Ascending aorta (tissue), 2 donors: ENCODE data around the gene FKBP2. TPM values are rescaled to one million over a fixed set of nuclear protein-coding genes. Genes with fewer than 3 reads are reported as not detected.

ENCODE experiments used
- DNase-seq, 2 donors: peaks; one replicate each; pipeline ENCODE4 v3.0.0-alpha.2; 2019; ENCODE audit warnings: low spot score in 2 of 2
- H3K27ac ChIP-seq, 2 donors: fragments of 200-600 bp; sonication (generic); one replicate each; pipeline ENCODE4 v1.5.1; 2016 to 2017; ENCODE audit warnings: mild to moderate bottlenecking in 1 of 2
- H3K27me3 ChIP-seq: fragments of 200-600 bp; sonication (generic); one replicate; pipeline ENCODE4 v1.5.1; 2017
- H3K36me3 ChIP-seq, 2 donors: fragments of 200-600 bp; sonication (generic); one replicate each; pipeline ENCODE4 v1.5.1; 2016
- H3K4me1 ChIP-seq, 2 donors: fragments of 200-600 bp; sonication (generic); one replicate each; pipeline ENCODE4 v1.5.1; 2016 to 2017; ENCODE audit warnings: mild to moderate bottlenecking in 1 of 2
- H3K4me3 ChIP-seq, 2 donors: fragments of 200-600 bp; sonication (generic); one replicate each; pipeline ENCODE4 v1.5.1; 2016 to 2017; ENCODE audit warnings: mild to moderate bottlenecking in 1 of 2
- H3K9me3 ChIP-seq, 2 donors: fragments of 200-600 bp; sonication (generic); one replicate each; pipeline ENCODE4 v1.5.1; 2016
- CTCF ChIP-seq, 3 experiments: fragments of 200-600 bp in 2 of 3; fragments of 450-650 bp in 1 of 3; sonication (generic) in 2 of 3; IDR thresholded peaks; one replicate each; pipeline ENCODE4 v1.5.1; 2016 to 2019; ENCODE audit warnings: antibody characterized with exemption in 3 of 3, mild to moderate bottlenecking in 1 of 3, moderate library complexity in 1 of 3
- intact Hi-C: fragments of 100-400 bp; cut with DNase I; formaldehyde crosslinking; loops from one replicate; pipeline ENCODE4 v1.15.1; 2023
- total RNA-seq: library from RNA; depleted of rRNA; stranded (reverse); fragments of >200 nt; gene quantifications from one replicate; pipeline ENCODE4 v1.1.0, GENCODE V29; 2016

FKBP2 gene
- total RNA-seq, 1 donor from 2014 or later: 17.7 TPM

- DNase-seq: no peak
- H3K36me3 ChIP-seq: peaks cover 78 to 93% of the 10 kb centered on the region in 2 donors
- intact Hi-C loops: no loop called here
- no peak overlapping the region for H3K27ac ChIP-seq
- no peak for TF ChIP-seq CTCF (IDR thresholded peaks at IDR 0.05)
- H3K9me3 ChIP-seq: no peaks in the 10 kb centered on the region
- H3K4me3 ChIP-seq: no peak overlapping the region
- no peaks in the 10 kb centered on the region for H3K4me1 ChIP-seq
- no peaks in the 10 kb centered on the region for H3K27me3 ChIP-seq
Observed at GRCh38 chr11:64261556-64262080, 20.7 kb downstream of the FKBP2 start.

- Histone ChIP-seq H3K27ac (no peak overlapping the region), H3K4me1 (peaks cover 0 to 5% of the 10 kb centered on the region in 2 donors), H3K4me3 (no peak overlapping the region), H3K36me3 (peaks cover 72 to 91% of the 10 kb centered on the region in 2 donors), H3K27me3 (no peaks in the 10 kb centered on the region), H3K9me3 (no peaks in the 10 kb centered on the region)
- no peak for TF ChIP-seq CTCF (IDR thresholded peaks at IDR 0.05)
- intact Hi-C loops: no loop called here
- no peak for DNase-seq
Observed at GRCh38 chr11:64262271-64263002, 21.5 kb downstream of the FKBP2 start.

- H3K27me3 ChIP-seq: no peaks in the 10 kb centered on the region
- no peaks in the 10 kb centered on the region for H3K9me3 ChIP-seq
- no peak for DNase-seq
- H3K4me1 ChIP-seq: peaks cover 5 to 14% of the 10 kb centered on the region in 2 donors
- TF ChIP-seq CTCF (IDR thresholded peaks at IDR 0.05): no peak
- intact Hi-C loops: no loop called here
- H3K36me3 ChIP-seq: peaks cover 69 to 85% of the 10 kb centered on the region in 2 donors
- H3K4me3 ChIP-seq: no peak overlapping the region
- no peak overlapping the region for H3K27ac ChIP-seq
Observed at GRCh38 chr11:64263021-64263946, 22.4 kb downstream of the FKBP2 start.

GRCh38 chr11:64263947-64264317 is 23.0 kb downstream of the FKBP2 start:
- H3K9me3 ChIP-seq: no peaks in the 10 kb centered on the region
- H3K4me1 ChIP-seq: peaks cover 11 to 20% of the 10 kb centered on the region in 2 donors
- H3K4me3 ChIP-seq: no peak overlapping the region
- H3K27me3 ChIP-seq: no peaks in the 10 kb centered on the region
- no peak for DNase-seq
- peaks cover 62 to 78% of the 10 kb centered on the region in 2 donors for H3K36me3 ChIP-seq
- no peak for TF ChIP-seq CTCF (IDR thresholded peaks at IDR 0.05)
- intact Hi-C loops: no loop called here
- no peak overlapping the region for H3K27ac ChIP-seq

DNA sequence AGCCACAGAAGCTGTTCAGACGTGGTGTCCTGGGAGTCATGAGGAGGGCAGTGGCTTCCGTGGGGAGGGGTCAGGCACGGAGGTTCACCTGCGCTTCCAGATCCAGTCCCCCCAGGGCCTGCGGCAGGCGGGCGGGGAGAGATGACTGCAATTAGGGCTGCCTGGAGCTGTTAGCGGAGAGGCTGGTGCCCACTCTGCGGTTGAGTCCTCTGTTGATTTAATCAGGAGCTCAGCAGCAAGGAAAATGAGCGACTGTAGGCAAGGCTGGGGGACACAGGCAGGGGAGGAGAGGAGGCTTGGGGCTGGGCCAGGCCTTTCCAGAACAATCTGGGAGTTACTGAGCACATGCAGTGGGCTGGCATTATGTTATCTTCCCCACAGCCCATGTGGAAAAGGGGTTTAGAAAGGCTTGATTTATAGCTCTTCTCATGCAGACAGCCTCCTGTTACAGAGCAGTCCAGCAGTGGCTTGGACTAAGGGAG is 23.5 kb downstream of the FKBP2 start:
- H3K9me3 ChIP-seq: no peaks in the 10 kb centered on the region
- intact Hi-C loops: no loop called here
- peaks cover 58 to 74% of the 10 kb centered on the region in 2 donors for H3K36me3 ChIP-seq
- peaks cover 11 to 23% of the 10 kb centered on the region in 2 donors for H3K4me1 ChIP-seq
- H3K4me3 ChIP-seq: no peak overlapping the region
- no peak for TF ChIP-seq CTCF (IDR thresholded peaks at IDR 0.05)
- no peaks in the 10 kb centered on the region for H3K27me3 ChIP-seq
- DNase-seq: no peak
- no peak overlapping the region for H3K27ac ChIP-seq
